Osteoblast (primary cell): Measurements from ENCODE around the gene FNIP2. TPM values are rescaled to one million over a fixed set of nuclear protein-coding genes. Genes with fewer than 3 reads are reported as not detected.

Source experiments
- DNase-seq: peaks from one replicate; pipeline ENCODE4 v3.0.0; 2011; ENCODE audit warnings: low spot score, mixed read lengths; ENCODE audit not compliant: insufficient read length; ENCODE audit errors: missing footprints
- H2AFZ ChIP-seq: 2 replicates; pipeline ENCODE4 v1.6.0; 2011; ENCODE audit warnings: mild to moderate bottlenecking, low read length
- H3K27ac ChIP-seq: 2 replicates; pipeline ENCODE4 v1.5.1; 2011; ENCODE audit warnings: mild to moderate bottlenecking, low read depth, low read length, moderate library complexity
- H3K27me3 ChIP-seq: 2 replicates; pipeline ENCODE4 v1.6.0; 2012; ENCODE audit warnings: mild to moderate bottlenecking, control low read depth, inconsistent platforms, low read length, moderate library complexity; ENCODE audit not compliant: insufficient read depth
- H3K36me3 ChIP-seq: 2 replicates; pipeline ENCODE4 v1.5.1; 2011; ENCODE audit warnings: mild to moderate bottlenecking, low read length, control low read depth, moderate library complexity; ENCODE audit not compliant: insufficient read depth
- H3K4me1 ChIP-seq: 2 replicates; pipeline ENCODE4 v1.5.1; 2011; ENCODE audit warnings: mild to moderate bottlenecking, low read length, control low read depth, moderate library complexity; ENCODE audit not compliant: insufficient read depth
- H3K4me2 ChIP-seq: 2 replicates; pipeline ENCODE4 v1.6.0; 2011; ENCODE audit warnings: mild to moderate bottlenecking, low read length; ENCODE audit not compliant: insufficient read depth
- H3K4me3 ChIP-seq: fragments of 200-600 bp; sonication (generic); 3 replicates; pipeline ENCODE4 v1.5.1; 2012; ENCODE audit warnings: mild to moderate bottlenecking, low read length, inconsistent platforms; ENCODE audit not compliant: insufficient read depth
- H3K79me2 ChIP-seq: 2 replicates; pipeline ENCODE4 v1.6.0; 2012; ENCODE audit warnings: mild to moderate bottlenecking, low read length, control low read depth, inconsistent platforms; ENCODE audit not compliant: insufficient read depth
- H3K9me3 ChIP-seq: 2 replicates; pipeline ENCODE4 v1.5.1; 2011; ENCODE audit warnings: low read depth, low read length, control low read depth
- H4K20me1 ChIP-seq: 2 replicates; pipeline ENCODE4 v1.6.0; 2012; ENCODE audit warnings: mild to moderate bottlenecking, low read length, control low read depth; ENCODE audit not compliant: insufficient read depth
- CTCF ChIP-seq: IDR thresholded peaks from 2 replicates; pipeline ENCODE4 v1.5.1; 2011; ENCODE audit warnings: mild to moderate bottlenecking, low read depth, low read length, moderate library complexity; ENCODE audit errors: extremely low read depth
- total RNA-seq: library from RNA; depleted of rRNA; stranded (reverse); fragments of >200 nt; gene quantifications from 2 replicates; pipeline ENCODE4 v1.2.3, GENCODE V29; 2012

FNIP2 gene
- total RNA-seq, 1 donor = 78.9 TPM

- peaks cover 21% of the 10 kb centered on the region for H3K36me3 ChIP-seq
- no peaks in the 10 kb centered on the region for H3K9me3 ChIP-seq
- H2AFZ ChIP-seq = no peak overlapping the region
- no peaks in the 10 kb centered on the region for H3K4me1 ChIP-seq
- H4K20me1 ChIP-seq = no peaks in the 10 kb centered on the region
- H3K79me2 ChIP-seq = no peaks in the 10 kb centered on the region
- TF ChIP-seq CTCF = no peak
- no peak overlapping the region for H3K4me3 ChIP-seq
- H3K4me2 ChIP-seq = no peak overlapping the region
- DNase-seq = no peak
- no peak overlapping the region for H3K27ac ChIP-seq
- H3K27me3 ChIP-seq = no peaks in the 10 kb centered on the region
Observed at GRCh38 chr4:158845311-158846041, 76.7 kb downstream of the FNIP2 start.

GRCh38 chr4:158847535-158847934, 78.7 kb downstream of the FNIP2 start:
- Histone ChIP-seq H4K20me1 (no peaks in the 10 kb centered on the region), H3K27me3 (no peaks in the 10 kb centered on the region), H3K4me1 (no peaks in the 10 kb centered on the region), H3K4me3 (no peak overlapping the region), H3K9me3 (no peaks in the 10 kb centered on the region), H3K79me2 (no peaks in the 10 kb centered on the region), H3K36me3 (peaks cover 20% of the 10 kb centered on the region), H3K27ac (no peak overlapping the region), H2AFZ (no peak overlapping the region), H3K4me2 (no peak overlapping the region)
- no peak for TF ChIP-seq CTCF
- no peak for DNase-seq

- no peaks in the 10 kb centered on the region for H4K20me1 ChIP-seq
- peaks cover 13% of the 10 kb centered on the region for H3K36me3 ChIP-seq
- no peaks in the 10 kb centered on the region for H3K79me2 ChIP-seq
- H3K27me3 ChIP-seq = no peaks in the 10 kb centered on the region
- no peaks in the 10 kb centered on the region for H3K9me3 ChIP-seq
- H3K4me1 ChIP-seq = no peaks in the 10 kb centered on the region
- H3K4me3 ChIP-seq = no peak overlapping the region
- H3K27ac ChIP-seq = no peak overlapping the region
- no peak for DNase-seq
- no peak overlapping the region for H3K4me2 ChIP-seq
- H2AFZ ChIP-seq = no peak overlapping the region
- no peak for TF ChIP-seq CTCF
Observed at GRCh38 chr4:158849681-158850080, 80.9 kb downstream of the FNIP2 start.

GRCh38 chr4:158850371-158850770, 81.5 kb downstream of the FNIP2 start:
- no peaks in the 10 kb centered on the region for H3K9me3 ChIP-seq
- H3K4me1 ChIP-seq = no peaks in the 10 kb centered on the region
- H3K4me3 ChIP-seq = no peak overlapping the region
- H4K20me1 ChIP-seq = no peaks in the 10 kb centered on the region
- H2AFZ ChIP-seq = no peak overlapping the region
- no peaks in the 10 kb centered on the region for H3K79me2 ChIP-seq
- DNase-seq = no peak
- H3K36me3 ChIP-seq = peaks cover 13% of the 10 kb centered on the region
- H3K27ac ChIP-seq = peak overlapping the region; percentile 15
- TF ChIP-seq CTCF = no peak
- H3K4me2 ChIP-seq = no peak overlapping the region
- H3K27me3 ChIP-seq = no peaks in the 10 kb centered on the region
